BJ (cell line): ENCODE measurements around the gene SINHCAF. TPM values are rescaled to one million over a fixed set of nuclear protein-coding genes. Genes with fewer than 3 reads are reported as not detected.
"Not testable (repeated sequence)": the region's sequence is repeated elsewhere in the genome, so short reads cannot be mapped to it uniquely, and the experiment has no call there.

ENCODE experiments used
- CTCF ChIA-PET: fragments of 350-600 bp; formaldehyde crosslinking; extraction: SDS; loops from one replicate; lab custom pipeline; 2021; ENCODE audit warnings: antibody characterized with exemption, inconsistent platforms; lab: Yijun Ruan, JAX
- POLR2A ChIA-PET: fragments of 300-600 bp; sonication (Branson Sonifier 250); formaldehyde crosslinking; extraction: SDS; loops from one replicate; lab custom pipeline; 2021; ENCODE audit warnings: antibody characterized with exemption; lab: Charles Lee
- DNase-seq: peaks from one replicate; pipeline ENCODE4 v3.0.0-alpha.2; 2011; ENCODE audit warnings: low read depth
- H3K27me3 ChIP-seq: 2 replicates; pipeline ENCODE4 v1.6.0; 2011; ENCODE audit warnings: low read length; ENCODE audit not compliant: control insufficient read depth, insufficient read depth
- H3K36me3 ChIP-seq: 2 replicates; pipeline ENCODE4 v1.5.1; 2011; ENCODE audit warnings: low read length; ENCODE audit not compliant: control insufficient read depth, insufficient read depth
- H3K4me3 ChIP-seq: 2 replicates; pipeline ENCODE4 v1.5.1; 2011; ENCODE audit warnings: low read depth, mild to moderate bottlenecking, control low read depth, low read length
- polyA plus RNA-seq: library from polyadenylated mRNA; depleted of rRNA; stranded (reverse); fragments of >200 nt; gene quantifications from 2 replicates; pipeline ENCODE4 v1.2.3, GENCODE V29; 2011
- TF ChIP-seq, protein P1 (sequence below): IDR thresholded peaks from 2 replicates; pipeline ENCODE4 v1.5.1; 2011; ENCODE audit warnings: low read depth, mild to moderate bottlenecking, control low read depth, inconsistent platforms, low read length, moderate library complexity; ENCODE audit not compliant: insufficient read depth

Gene SINHCAF
- polyA plus RNA-seq, 1 experiment = 6.6 TPM

DNA sequence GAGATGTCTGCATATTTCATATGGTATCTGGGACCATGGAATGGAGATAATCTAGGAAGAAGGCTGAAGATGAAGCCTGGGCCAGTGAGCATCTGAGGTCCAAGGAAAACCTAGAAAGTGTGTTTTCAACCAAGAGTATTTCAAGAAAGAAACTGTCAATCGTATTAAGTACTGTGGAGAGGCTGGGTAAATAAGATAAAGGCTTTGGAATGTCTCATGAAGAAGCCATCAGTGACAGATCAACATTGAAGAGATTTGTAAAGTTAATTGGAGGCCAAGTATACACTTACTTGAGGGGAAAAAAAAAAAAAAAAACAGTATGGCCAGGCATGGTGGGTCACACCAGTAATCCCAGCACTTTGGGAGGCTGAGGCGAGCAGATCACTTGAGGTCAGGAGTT lies 48.9 kb downstream of the SINHCAF start:
- DNase-seq = no peak
- Histone ChIP-seq H3K4me3 (no peak overlapping the region), H3K27me3 (no peaks in the 10 kb centered on the region), H3K36me3 (0 out of 2 replicates have a peak, but pooled peaks cover 2% of the 10 kb centered on the region)
- POLR2A ChIA-PET = no interaction called here
- CTCF ChIA-PET = no interaction called here
- TF ChIP-seq, protein P1, sequence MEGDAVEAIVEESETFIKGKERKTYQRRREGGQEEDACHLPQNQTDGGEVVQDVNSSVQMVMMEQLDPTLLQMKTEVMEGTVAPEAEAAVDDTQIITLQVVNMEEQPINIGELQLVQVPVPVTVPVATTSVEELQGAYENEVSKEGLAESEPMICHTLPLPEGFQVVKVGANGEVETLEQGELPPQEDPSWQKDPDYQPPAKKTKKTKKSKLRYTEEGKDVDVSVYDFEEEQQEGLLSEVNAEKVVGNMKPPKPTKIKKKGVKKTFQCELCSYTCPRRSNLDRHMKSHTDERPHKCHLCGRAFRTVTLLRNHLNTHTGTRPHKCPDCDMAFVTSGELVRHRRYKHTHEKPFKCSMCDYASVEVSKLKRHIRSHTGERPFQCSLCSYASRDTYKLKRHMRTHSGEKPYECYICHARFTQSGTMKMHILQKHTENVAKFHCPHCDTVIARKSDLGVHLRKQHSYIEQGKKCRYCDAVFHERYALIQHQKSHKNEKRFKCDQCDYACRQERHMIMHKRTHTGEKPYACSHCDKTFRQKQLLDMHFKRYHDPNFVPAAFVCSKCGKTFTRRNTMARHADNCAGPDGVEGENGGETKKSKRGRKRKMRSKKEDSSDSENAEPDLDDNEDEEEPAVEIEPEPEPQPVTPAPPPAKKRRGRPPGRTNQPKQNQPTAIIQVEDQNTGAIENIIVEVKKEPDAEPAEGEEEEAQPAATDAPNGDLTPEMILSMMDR = no peak

- ChIA-PET POLR2A (no interaction called here), CTCF (interaction anchor here (0.6 to 1.2 kb wide), 3 partner anchors 14 to 424 kb away, joined by 3 to 4 read pairs (median 3); no protein-coding TSS in a partner anchor)
- 0 out of 2 replicates have a peak, but pooled peaks cover 2% of the 10 kb centered on the region for H3K36me3 ChIP-seq
- H3K4me3 ChIP-seq = no peak overlapping the region
- no peak for DNase-seq
- TF ChIP-seq, protein P1 = no peak
- H3K27me3 ChIP-seq = no peaks in the 10 kb centered on the region
Observed at GRCh38 chr12:31275491-31275890, 50.5 kb downstream of the SINHCAF start.

GRCh38 chr12:31274520-31275300 lies 51.2 kb downstream of the SINHCAF start:
- Histone ChIP-seq H3K27me3 (no peaks in the 10 kb centered on the region), H3K36me3 (0 out of 2 replicates have a peak, but pooled peaks cover 2% of the 10 kb centered on the region), H3K4me3 (no peak overlapping the region)
- DNase-seq = no peak
- POLR2A ChIA-PET = no interaction called here
- TF ChIP-seq, protein P1 = no peak
- CTCF ChIA-PET = interaction anchor here (1.2 kb wide), 3 partner anchors 35 to 424 kb away, joined by 3 to 4 read pairs (median 3); no protein-coding TSS in a partner anchor

- DNase-seq, H3K4me3 ChIP-seq, H3K27me3 ChIP-seq, H3K36me3 ChIP-seq, POLR2A ChIA-PET: not testable (repeated sequence)
- CTCF ChIA-PET = interaction anchor here (1.2 to 4.3 kb wide), 2 partner anchors 13 to 36 kb away, joined by 3 to 55 read pairs; no protein-coding TSS in a partner anchor
Observed at GRCh38 chr12:31273794-31274193, 52.2 kb downstream of the SINHCAF start.

DNA sequence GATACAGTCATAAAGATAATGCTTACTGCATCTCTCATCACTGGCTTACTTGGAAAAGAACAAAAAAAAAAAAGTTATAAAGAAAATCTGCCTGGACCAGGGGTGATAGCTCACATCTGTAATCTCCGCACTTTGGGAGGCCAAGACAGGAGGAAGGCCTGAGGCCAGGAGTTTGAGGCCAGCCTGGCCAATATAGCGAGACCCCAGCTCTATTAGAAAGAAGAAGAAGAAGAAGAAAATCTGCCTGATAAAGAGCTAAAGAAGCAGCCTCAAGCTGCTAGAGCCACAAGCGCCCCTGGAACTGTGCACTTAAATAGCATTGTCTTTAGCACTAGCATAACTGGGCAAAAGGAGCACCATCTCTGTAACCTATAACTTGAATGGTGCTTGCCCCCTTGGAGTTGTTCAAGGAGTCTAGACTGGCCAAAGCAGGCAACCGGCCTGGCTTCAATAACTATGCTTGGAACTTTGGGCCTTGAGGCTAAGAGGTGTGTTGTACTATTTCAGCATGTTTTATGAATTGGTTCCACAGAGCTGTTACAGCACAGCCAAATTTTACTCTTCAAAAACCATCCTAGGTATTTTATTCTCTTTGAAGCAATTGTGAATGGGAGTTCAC lies 53.2 kb downstream of the SINHCAF start:
- ChIA-PET POLR2A (no interaction called here), CTCF (interaction anchor here (0.6 to 4.3 kb wide), 17 partner anchors 10 to 652 kb away, joined by 3 to 55 read pairs (median 4); no protein-coding TSS in a partner anchor)
- no peak for DNase-seq
- TF ChIP-seq, protein P1 = no peak
- Histone ChIP-seq H3K4me3 (no peak overlapping the region), H3K27me3 (no peaks in the 10 kb centered on the region), H3K36me3 (no peaks in the 10 kb centered on the region)
